ENCODE measurements around the gene COL28A1. TPM values are rescaled to one million over a fixed set of nuclear protein-coding genes. Genes with fewer than 3 reads are reported as not detected.

COL28A1 gene
- total and polyA plus RNA-seq, 8 donors = 0.58 to 39.7 (median 4.5) TPM

DNA sequence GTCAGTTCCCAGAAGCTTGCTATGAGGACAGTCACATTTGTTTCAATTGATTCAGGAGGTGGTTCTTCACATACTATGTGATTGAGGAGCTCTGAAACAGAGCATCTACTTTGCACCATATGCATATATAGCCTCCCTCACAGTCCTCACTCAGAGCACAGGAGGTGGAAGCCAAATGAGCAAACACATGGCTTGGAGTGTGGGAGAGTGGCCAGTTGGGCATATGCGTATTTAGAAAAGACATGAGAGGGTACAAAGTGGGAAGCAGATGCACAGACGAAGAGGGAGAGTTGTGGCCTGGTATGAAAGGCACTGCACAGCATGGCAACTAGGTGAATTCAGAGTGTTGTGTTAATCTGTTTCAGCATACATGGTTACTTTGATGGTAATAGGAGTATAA lies 165.6 kb downstream of the COL28A1 start:
- WGBS, 5 donors = 69 to 91% (median 78%) methylated on average over 2 of the region's 2 CpGs

DNA sequence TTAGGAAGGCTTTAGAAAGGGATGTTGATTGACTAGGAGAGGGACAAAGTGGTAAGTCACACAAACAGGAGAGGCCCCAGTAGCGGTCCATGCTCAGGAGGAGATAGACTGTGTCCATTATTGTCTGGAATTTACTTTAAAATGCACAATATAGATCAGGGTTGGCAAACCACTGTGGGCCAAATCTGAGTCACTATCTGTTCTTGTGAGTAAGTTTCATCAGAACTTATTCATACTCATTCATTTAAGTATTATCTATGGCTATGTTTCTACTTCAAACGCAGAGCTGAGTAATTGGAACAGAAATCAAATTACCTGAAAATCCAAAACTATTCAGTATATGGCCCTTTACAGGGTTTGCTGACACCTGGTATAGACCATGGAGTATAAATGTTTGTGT lies 166.5 kb downstream of the COL28A1 start:
- H3K9me3 ChIP-seq = no peaks in the 10 kb centered on the region
- intact Hi-C loops (cut with DNase I; ENCODE audit: low total_unique reads) = no loop called here
- no peak overlapping the region for H3K27ac ChIP-seq
- H3K27me3 ChIP-seq = no peaks in the 10 kb centered on the region
- TF ChIP-seq, protein P1, sequence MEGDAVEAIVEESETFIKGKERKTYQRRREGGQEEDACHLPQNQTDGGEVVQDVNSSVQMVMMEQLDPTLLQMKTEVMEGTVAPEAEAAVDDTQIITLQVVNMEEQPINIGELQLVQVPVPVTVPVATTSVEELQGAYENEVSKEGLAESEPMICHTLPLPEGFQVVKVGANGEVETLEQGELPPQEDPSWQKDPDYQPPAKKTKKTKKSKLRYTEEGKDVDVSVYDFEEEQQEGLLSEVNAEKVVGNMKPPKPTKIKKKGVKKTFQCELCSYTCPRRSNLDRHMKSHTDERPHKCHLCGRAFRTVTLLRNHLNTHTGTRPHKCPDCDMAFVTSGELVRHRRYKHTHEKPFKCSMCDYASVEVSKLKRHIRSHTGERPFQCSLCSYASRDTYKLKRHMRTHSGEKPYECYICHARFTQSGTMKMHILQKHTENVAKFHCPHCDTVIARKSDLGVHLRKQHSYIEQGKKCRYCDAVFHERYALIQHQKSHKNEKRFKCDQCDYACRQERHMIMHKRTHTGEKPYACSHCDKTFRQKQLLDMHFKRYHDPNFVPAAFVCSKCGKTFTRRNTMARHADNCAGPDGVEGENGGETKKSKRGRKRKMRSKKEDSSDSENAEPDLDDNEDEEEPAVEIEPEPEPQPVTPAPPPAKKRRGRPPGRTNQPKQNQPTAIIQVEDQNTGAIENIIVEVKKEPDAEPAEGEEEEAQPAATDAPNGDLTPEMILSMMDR (IDR thresholded peaks at IDR 0.05) = no peak
- no peak for TF ChIP-seq POLR2AphosphoS5 (IDR thresholded peaks at IDR 0.05)
- TF ChIP-seq POLR2A (IDR thresholded peaks at IDR 0.05) = no peak
- no peak for TF ChIP-seq EP300 (IDR thresholded peaks at IDR 0.05)
- no peak overlapping the region for H3K4me3 ChIP-seq
- no peak for DNase-seq
- WGBS, 5 donors = 82 to 93% (median 89%) methylated on average over 2 of the region's 2 CpGs
- H3K36me3 ChIP-seq = no peaks in the 10 kb centered on the region
- no peaks in the 10 kb centered on the region for H3K4me1 ChIP-seq

More for the DNA sequence above, 165.6 kb downstream of the COL28A1 start:
- H3K9me3 ChIP-seq = no peaks in the 10 kb centered on the region
- no peak overlapping the region for H3K4me3 ChIP-seq
- H3K36me3 ChIP-seq = no peaks in the 10 kb centered on the region
- H3K27ac ChIP-seq = no peak overlapping the region
- TF ChIP-seq EP300 (IDR thresholded peaks at IDR 0.05) = no peak
- TF ChIP-seq POLR2A (IDR thresholded peaks at IDR 0.05) = no peak
- TF ChIP-seq, protein P1 (IDR thresholded peaks at IDR 0.05) = no peak
- TF ChIP-seq POLR2AphosphoS5 (IDR thresholded peaks at IDR 0.05) = no peak
- no peak for DNase-seq
- intact Hi-C loops (cut with DNase I; ENCODE audit: low total_unique reads) = no loop called here
- H3K27me3 ChIP-seq = no peaks in the 10 kb centered on the region
- H3K4me1 ChIP-seq = no peaks in the 10 kb centered on the region

DNA sequence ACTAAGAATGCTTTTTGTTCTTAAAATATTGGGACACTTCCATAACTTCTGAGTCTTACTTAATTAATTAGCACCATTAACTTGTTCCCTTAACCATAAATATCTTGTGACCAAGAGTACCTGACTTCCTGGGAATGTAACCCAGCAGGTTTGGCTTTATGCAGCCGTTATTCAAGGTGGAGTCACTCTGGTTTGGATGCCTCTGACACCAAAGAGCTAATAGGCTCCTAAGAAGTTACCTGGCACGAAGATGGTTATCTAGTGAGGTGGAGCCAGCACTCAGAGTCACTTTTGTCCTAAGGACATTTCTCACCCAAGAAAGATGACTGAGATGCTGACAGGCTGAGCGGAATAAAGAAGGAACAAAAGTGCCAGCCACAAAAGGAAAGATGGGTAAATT lies 181.0 kb downstream of the COL28A1 start:
- H3K4me3 ChIP-seq = no peak overlapping the region
- no peak overlapping the region for H3K27ac ChIP-seq
- H3K9me3 ChIP-seq = no peaks in the 10 kb centered on the region
- peak in 1 of 2 donors; percentile 59 for DNase-seq
- no peaks in the 10 kb centered on the region for H3K27me3 ChIP-seq
- TF ChIP-seq EP300 (IDR thresholded peaks at IDR 0.05) (no peak), POLR2AphosphoS5 (IDR thresholded peaks at IDR 0.05) (no peak), POLR2A (IDR thresholded peaks at IDR 0.05) (no peak)
- TF ChIP-seq, protein P1 (IDR thresholded peaks at IDR 0.05) = no peak
- no peaks in the 10 kb centered on the region for H3K36me3 ChIP-seq
- H3K4me1 ChIP-seq = peaks cover 0 to 5% (median 0%) of the 10 kb centered on the region in 4 donors
- intact Hi-C loops (cut with DNase I; ENCODE audit: low total_unique reads) = no loop called here
- WGBS, 5 donors = 38 to 53% (median 41%) methylated on average over 3 of the region's 3 CpGs

DNA sequence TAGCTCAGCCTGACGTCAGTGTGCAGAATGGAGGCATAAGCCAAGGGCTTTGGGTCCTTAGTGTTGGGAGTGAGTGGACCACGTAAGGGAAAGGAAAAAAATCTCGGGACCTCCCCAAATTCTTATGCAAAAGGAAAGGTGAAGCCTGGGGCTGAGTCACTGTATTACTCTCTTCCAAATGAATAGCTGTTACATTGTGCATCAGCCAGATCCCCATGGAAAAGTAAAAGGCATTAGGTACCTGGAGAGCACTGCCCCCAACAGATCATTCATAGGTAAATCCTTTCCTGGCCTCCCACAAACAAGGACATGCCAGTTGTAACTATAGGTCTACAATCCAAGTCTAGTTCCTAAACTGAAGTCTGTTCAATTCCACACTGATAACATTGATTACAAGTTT lies 182.8 kb downstream of the COL28A1 start:
- peak in 1 of 2 donors; percentile 15 for DNase-seq
- TF ChIP-seq POLR2A (IDR thresholded peaks at IDR 0.05) = no peak
- no peak for TF ChIP-seq EP300 (IDR thresholded peaks at IDR 0.05)
- TF ChIP-seq, protein P1 (IDR thresholded peaks at IDR 0.05) = no peak
- TF ChIP-seq POLR2AphosphoS5 (IDR thresholded peaks at IDR 0.05) = no peak
- Histone ChIP-seq H3K27ac (no peak overlapping the region), H3K4me3 (no peak overlapping the region), H3K9me3 (no peaks in the 10 kb centered on the region), H3K4me1 (peaks cover 0 to 5% (median 0%) of the 10 kb centered on the region in 4 donors), H3K27me3 (no peaks in the 10 kb centered on the region), H3K36me3 (no peaks in the 10 kb centered on the region)
- intact Hi-C loops (cut with DNase I; ENCODE audit: low total_unique reads) = no loop called here
- WGBS, 5 donors = 58 to 83% (median 77%) methylated on average over 3 of the region's 3 CpGs
